Measurements from ENCODE around the gene ADAP2.
"Not testable (repeated sequence)": the region's sequence is repeated elsewhere in the genome, so short reads cannot be mapped to it uniquely, and the experiment has no call there.

DNA sequence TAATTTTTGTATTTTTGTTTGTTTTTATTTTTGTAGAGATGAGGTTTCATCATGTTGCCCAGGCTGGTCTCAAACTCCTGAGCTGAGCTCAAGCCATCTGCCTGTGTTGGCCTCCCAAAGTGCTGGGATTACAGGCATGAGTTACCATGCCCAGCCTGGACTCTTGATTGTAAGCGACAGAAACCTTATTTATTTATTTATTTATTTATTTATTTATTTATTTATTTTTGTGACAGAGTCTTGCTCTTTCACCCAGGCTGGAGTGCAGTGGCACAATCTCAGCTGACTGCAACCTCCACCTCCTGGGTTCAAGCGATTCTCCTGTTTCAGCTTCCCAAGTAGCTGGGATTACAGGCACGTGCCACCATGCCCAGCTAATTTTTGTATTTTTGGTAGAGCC is 8.1 kb downstream of the ADAP2 start:
- TF ChIP-seq SIN3A (IDR thresholded peaks at IDR 0.05; ENCODE audit: low read depth, low read length); NFYB (IDR thresholded peaks at IDR 0.05; ENCODE audit: insufficient read depth, low read depth, low read length); POLR2AphosphoS5 (IDR thresholded peaks at IDR 0.05; ENCODE audit: low read length); FOXM1 (IDR thresholded peaks at IDR 0.05; ENCODE audit: low read depth, low read length); EZH2 (IDR thresholded peaks at IDR 0.05; ENCODE audit: borderline replicate concordance, control insufficient read depth, low read depth, low read length); ETV6 (conservative IDR thresholded peaks at IDR 0.05 in 1 of 2, IDR thresholded peaks at IDR 0.05 in 1 of 2; ENCODE audit: borderline replicate concordance in 1 of 2, low read depth in 1 of 2); POLR2A (IDR thresholded peaks at IDR 0.05; ENCODE audit: low read depth, low read length); RCOR1 (conservative IDR thresholded peaks at IDR 0.05; ENCODE audit: low read depth, low read length): not testable (repeated sequence)
- TF ChIP-seq, protein P1, sequence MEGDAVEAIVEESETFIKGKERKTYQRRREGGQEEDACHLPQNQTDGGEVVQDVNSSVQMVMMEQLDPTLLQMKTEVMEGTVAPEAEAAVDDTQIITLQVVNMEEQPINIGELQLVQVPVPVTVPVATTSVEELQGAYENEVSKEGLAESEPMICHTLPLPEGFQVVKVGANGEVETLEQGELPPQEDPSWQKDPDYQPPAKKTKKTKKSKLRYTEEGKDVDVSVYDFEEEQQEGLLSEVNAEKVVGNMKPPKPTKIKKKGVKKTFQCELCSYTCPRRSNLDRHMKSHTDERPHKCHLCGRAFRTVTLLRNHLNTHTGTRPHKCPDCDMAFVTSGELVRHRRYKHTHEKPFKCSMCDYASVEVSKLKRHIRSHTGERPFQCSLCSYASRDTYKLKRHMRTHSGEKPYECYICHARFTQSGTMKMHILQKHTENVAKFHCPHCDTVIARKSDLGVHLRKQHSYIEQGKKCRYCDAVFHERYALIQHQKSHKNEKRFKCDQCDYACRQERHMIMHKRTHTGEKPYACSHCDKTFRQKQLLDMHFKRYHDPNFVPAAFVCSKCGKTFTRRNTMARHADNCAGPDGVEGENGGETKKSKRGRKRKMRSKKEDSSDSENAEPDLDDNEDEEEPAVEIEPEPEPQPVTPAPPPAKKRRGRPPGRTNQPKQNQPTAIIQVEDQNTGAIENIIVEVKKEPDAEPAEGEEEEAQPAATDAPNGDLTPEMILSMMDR (IDR thresholded peaks at IDR 0.05 in 2 of 3, conservative IDR thresholded peaks at IDR 0.05 in 1 of 3; ENCODE audit: control insufficient read depth in 2 of 3, extremely low read depth in 1 of 3, insufficient read depth in 1 of 3, low read depth in 3 of 3, low read length in 3 of 3) = not testable (repeated sequence)
- TF ChIP-seq, protein P2, sequence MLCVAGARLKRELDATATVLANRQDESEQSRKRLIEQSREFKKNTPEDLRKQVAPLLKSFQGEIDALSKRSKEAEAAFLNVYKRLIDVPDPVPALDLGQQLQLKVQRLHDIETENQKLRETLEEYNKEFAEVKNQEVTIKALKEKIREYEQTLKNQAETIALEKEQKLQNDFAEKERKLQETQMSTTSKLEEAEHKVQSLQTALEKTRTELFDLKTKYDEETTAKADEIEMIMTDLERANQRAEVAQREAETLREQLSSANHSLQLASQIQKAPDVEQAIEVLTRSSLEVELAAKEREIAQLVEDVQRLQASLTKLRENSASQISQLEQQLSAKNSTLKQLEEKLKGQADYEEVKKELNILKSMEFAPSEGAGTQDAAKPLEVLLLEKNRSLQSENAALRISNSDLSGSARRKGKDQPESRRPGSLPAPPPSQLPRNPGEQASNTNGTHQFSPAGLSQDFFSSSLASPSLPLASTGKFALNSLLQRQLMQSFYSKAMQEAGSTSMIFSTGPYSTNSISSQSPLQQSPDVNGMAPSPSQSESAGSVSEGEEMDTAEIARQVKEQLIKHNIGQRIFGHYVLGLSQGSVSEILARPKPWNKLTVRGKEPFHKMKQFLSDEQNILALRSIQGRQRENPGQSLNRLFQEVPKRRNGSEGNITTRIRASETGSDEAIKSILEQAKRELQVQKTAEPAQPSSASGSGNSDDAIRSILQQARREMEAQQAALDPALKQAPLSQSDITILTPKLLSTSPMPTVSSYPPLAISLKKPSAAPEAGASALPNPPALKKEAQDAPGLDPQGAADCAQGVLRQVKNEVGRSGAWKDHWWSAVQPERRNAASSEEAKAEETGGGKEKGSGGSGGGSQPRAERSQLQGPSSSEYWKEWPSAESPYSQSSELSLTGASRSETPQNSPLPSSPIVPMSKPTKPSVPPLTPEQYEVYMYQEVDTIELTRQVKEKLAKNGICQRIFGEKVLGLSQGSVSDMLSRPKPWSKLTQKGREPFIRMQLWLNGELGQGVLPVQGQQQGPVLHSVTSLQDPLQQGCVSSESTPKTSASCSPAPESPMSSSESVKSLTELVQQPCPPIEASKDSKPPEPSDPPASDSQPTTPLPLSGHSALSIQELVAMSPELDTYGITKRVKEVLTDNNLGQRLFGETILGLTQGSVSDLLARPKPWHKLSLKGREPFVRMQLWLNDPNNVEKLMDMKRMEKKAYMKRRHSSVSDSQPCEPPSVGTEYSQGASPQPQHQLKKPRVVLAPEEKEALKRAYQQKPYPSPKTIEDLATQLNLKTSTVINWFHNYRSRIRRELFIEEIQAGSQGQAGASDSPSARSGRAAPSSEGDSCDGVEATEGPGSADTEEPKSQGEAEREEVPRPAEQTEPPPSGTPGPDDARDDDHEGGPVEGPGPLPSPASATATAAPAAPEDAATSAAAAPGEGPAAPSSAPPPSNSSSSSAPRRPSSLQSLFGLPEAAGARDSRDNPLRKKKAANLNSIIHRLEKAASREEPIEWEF (IDR thresholded peaks at IDR 0.05; ENCODE audit: insufficient replicate concordance, low read depth, low read length) = not testable (repeated sequence)
- TF ChIP-seq, protein P3, sequence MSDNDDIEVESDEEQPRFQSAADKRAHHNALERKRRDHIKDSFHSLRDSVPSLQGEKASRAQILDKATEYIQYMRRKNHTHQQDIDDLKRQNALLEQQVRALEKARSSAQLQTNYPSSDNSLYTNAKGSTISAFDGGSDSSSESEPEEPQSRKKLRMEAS (IDR thresholded peaks at IDR 0.05; ENCODE audit: low read depth, low read length) = not testable (repeated sequence)
- TF ChIP-seq, protein P4, sequence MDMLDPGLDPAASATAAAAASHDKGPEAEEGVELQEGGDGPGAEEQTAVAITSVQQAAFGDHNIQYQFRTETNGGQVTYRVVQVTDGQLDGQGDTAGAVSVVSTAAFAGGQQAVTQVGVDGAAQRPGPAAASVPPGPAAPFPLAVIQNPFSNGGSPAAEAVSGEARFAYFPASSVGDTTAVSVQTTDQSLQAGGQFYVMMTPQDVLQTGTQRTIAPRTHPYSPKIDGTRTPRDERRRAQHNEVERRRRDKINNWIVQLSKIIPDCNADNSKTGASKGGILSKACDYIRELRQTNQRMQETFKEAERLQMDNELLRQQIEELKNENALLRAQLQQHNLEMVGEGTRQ (IDR thresholded peaks at IDR 0.05; ENCODE audit: borderline replicate concordance, low read depth, low read length) = not testable (repeated sequence)

Measured in GM12878 (cell line).